Measurements from ENCODE around the gene PVALEF.

DNA sequence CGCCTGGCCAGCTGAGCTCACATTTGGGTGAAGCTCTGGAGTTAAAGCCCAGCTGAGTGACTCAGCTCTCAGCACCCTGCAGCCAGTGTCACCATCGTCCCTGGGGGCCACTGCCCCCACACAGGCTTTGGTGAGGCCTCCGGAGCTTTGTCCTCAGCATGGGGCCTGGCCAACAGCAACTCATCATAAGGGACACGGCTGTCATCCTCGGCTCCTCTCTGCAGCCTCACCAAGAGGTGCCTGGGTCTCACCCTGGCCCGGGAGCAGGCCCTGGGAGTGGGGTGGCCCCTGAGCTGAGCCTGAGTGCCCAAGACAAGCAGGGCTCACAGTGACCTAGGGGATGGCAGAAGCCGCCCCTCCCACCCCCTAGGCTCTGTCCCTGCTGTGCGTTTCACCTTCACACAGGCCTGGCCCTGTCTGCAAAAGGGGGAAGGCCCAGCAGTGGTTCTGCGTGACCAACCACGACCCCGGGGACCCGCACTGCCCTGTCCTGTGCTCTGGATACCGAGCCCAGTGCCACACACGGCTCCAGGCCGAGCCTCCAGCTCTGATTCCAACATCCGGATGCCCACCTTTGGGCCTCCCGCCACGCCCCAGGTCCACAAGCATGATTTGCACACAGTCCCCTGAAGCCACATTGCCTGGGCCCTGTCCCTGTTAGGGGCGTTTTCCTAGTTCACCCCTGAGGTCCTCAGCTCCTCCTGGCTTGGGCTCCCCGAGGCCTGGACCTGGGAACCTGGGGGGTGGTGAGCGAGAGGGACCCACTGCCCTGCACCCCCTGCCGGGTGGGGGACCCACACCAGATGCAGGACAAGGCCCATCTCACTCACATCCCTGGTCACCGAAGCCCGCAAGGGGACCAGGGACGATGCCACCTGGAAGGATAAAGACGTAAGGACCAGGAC is 22.5 kb downstream of the PVALEF start:
- TF ChIP-seq, protein P1, sequence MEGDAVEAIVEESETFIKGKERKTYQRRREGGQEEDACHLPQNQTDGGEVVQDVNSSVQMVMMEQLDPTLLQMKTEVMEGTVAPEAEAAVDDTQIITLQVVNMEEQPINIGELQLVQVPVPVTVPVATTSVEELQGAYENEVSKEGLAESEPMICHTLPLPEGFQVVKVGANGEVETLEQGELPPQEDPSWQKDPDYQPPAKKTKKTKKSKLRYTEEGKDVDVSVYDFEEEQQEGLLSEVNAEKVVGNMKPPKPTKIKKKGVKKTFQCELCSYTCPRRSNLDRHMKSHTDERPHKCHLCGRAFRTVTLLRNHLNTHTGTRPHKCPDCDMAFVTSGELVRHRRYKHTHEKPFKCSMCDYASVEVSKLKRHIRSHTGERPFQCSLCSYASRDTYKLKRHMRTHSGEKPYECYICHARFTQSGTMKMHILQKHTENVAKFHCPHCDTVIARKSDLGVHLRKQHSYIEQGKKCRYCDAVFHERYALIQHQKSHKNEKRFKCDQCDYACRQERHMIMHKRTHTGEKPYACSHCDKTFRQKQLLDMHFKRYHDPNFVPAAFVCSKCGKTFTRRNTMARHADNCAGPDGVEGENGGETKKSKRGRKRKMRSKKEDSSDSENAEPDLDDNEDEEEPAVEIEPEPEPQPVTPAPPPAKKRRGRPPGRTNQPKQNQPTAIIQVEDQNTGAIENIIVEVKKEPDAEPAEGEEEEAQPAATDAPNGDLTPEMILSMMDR (IDR thresholded peaks at IDR 0.05; ENCODE audit: low read length): no peak
- TF ChIP-seq EZH2phosphoT487 (IDR thresholded peaks at IDR 0.05; ENCODE audit: low read length): no peak

Data from MM.1S (cell line).